NCI-H1105 (cell line): ENCODE data around the gene HOXB4.
A peak's percentile ranks its signal among the peaks of the same experiment; 100 is the strongest.

Experiments used
- DNase-seq: peaks from one replicate; lab custom pipeline; 2025; lab: John Stamatoyannopoulos, UW

HOXB4 gene

DNA sequence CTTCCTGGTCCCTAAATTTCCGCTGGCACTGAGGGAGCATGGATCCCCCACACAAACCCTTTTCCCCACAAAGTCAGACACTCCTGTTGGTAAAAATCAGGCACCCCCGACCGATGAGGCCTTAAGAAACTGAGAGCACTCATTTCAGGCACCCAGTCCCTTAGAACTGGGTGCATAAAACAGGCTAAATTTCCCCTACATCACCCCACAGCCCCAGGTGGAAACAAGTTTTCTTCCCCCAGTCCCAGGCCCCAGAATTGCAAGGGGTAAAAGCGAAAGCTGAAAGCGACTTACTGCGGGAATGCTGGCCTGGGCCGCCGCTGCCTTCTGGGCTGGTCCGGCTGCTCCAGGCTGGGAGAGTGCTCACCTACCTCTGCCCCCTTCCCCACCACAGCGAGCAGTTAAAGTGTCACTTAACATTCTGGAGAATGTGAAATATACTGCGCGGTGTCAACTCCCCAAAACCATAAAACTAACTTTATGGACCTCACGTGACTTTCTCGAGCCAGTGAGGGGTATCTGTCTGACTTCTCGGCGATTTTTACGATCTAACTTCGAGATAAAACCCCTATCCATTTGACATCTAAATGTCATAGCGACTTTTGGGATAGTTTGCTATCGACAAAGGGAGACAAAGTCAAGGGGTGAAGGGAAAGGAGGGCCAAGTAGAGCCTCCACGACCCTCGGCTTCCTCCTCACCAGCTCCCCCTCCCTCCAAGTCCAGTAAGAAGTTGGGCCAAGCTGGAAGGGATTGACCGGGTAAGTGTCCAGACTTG, 11.9 kb upstream of the HOXB4 start, which contains the start of gene HOXB3:
Gene HOXB3, minus strand, starts transcription at position 411 of the 776 bp plus-strand sequence. CDS start 37,767 bp downstream, outside the sequence.
- DNase-seq = no peak

DNA sequence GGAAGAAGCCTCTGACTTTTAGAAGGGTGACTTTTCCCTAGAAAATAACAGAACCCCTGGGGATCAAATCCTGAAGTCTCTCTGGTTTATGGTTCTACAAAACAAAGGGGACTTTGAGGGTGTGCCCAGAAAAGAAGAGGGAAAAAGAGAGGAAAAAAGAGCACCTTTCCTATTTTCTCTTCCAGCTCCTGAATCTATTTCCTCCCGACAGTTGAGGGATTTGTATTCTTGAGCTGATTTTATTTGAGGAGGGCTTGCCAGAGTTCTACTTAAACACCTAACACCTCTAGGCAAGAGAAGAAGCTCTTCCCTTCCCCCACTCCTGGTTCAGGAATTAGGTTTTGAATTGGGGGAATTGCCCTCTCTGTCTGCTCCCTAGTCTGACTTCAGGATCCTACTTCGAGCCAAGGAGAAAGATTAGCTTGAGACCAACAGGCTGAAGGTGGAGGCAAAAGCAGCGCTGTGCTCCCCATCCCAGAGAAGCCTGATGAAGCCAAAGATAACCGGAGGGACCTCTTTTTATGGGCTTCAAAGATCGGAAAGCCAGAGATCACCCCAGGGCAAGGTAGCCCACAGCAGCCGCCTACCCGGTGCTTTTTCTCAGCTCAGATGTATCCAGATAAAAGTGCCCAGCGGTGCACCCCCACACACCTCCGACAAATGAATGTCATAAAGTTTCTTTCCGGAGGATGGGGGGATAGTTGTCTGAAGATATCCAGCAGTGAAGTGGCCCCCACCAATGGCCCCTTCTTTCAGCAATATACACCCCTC, 11.1 kb upstream of the HOXB4 start:
- DNase-seq = no peak

DNA sequence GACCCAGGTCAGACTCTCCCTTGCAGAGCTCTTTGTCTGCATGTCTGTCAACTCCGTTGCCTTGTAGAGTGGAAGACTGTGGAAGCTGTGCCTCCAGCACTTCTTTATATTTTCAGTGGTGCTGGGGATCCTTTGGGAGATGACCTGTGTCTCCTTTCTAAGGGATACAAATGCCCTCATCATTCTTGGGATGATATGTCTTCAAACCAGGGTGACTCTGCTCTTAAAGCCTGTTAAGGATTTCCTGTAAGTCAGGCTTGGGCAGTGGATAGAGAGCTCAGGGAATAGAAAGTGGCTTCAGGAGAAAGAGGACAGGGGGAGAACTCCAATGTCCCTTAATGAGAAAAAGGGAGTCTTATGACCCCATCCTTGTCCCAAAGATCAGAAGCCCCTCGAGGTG, 10.4 kb upstream of the HOXB4 start:
- no peak for DNase-seq

DNA sequence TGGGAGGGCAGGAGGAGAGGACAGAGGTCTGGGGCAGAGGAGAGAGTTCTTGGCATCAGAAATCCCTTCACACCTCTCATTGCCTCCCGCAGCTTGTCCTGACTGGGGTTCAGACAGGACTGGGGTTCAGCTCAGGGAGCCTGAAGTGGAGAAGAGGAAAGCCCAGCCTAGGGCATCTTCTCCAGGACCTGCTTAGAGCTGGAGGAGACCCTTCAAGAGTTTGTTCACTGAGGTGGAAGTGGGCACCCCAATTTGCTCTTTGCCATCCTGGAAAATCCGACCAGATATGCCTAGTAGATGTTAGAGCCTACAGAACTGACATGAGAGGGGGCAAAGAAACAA, 9.9 kb upstream of the HOXB4 start:
- no peak for DNase-seq

DNA sequence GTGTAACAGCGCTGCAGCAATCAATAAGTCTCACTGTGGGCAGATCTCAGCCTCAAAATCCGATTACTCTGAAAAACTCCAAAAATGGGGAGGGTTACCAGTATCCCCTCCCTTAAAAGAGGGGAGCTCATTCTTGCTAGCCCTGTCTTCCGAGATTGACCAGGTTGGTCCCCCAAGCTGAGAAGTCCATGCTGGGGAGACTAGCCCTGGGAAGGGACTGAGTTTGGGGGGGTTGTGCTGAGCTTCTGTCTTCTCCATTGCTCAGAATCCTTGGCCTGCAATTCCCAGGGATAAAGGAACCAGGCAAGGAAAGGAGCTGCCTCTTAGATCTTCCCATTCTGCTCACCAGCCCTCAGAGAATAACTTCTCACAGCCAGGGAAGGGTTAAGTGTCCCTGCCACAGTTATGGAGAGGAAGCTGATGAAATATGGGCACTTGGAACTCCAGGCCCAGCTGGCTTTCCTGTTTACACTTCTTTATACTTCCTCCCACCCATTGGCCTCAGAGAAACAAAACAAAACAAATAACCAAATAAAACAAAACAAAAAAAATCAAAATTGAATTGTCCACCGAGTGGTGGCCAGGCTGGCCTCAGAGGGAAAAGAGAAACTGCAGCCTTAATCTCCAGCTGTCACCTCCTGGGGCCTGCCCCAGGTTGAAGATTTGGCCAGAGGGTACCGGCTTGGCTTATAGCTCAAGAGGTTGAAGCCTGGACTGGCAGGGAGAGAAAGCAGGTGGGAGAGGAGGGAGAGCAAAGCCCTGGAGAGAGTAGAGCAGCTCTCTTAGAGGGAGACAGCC, 9.3 kb upstream of the HOXB4 start:
- DNase-seq = no peak

DNA sequence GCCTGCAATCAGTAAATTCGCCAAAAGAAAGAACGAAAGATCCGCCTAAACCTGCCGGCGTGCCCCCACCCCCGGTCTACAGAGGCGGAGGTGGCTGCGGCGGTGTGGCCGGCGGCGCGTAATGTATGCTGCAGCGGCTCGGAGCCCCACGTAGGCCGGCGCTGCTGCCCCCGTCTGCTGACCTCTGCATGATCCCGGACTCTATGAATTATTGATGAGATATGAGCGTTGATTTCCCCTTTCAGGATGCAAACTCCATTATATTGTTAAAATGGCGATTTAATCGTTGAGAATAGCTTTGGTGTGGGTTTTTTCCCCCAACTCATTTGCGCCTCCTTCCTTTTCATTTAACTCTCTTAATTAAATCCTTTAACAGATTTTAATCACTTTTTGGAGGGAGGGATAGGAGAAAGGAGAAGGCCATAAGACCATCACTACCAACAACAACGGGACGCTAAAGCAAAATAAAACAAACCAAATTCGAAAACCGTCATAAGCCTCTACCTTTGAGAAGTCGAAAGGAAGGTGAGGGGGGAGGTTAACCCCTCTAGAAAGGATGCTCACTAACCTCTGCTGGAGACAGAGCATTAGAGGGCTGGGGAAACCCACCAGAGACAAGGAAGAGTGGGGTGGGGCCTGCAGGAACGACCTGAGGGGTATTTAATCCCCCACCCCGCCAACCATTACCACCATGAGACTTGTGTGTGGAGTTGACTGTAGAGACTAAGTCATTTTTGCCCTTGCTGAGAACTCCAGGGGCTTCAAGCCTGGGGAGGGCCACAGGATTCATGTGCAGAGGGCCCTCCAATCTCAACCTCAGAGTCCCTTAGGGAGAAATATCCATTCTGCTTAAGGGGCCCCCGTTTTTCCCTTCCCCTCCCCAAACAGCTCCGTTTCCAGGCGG, 8.5 kb upstream of the HOXB4 start:
- DNase-seq = no peak

DNA sequence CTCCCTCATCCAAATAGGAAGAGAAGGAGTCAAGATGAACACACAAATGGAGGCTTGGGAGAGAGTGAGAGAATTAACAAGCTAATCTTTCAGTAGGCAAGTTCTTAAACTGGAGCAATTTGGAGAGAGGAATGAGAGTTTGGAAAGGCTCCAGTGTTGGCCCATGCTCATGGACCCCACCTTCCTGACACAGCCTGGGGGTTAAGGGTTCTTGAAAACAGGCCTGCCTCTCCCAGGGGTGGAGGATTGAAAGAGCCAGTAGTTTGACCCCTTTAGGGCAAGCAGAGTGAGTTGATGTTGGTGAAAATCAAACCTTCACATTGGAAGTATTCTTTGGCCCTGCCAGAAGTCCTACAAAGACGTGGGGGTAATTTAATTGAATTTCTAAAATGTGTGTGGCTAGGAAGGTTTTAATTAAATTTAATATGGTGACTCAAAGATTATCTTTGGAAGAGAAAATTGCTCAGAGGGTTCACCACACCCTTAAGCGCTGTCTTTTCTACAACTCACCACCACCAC, 6.1 kb upstream of the HOXB4 start:
- DNase-seq = no peak

DNA sequence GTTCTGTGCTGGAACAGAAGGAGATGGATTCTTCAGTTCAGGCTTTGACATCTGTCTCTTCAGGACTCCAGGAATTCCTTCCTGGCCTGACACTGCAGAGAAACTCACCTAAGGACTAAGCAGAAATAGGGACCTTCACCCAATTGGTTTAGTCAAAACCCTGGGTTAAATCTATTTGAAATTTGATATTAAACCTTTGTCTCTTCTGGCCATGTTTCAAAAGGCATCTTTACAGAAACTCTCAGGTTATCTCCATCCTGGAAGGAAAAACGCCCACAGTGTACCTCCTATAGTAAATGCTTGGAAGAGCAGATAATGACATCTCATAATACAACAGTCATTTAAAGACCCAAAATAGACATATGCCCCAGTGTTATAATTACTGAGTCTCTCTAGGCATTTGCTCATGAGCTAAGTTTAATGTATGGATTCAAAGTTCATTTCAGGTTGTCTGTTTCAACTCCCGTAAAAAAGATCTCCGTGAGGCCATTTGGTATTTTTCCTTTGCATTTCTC, 5.6 kb upstream of the HOXB4 start:
- no peak for DNase-seq

DNA sequence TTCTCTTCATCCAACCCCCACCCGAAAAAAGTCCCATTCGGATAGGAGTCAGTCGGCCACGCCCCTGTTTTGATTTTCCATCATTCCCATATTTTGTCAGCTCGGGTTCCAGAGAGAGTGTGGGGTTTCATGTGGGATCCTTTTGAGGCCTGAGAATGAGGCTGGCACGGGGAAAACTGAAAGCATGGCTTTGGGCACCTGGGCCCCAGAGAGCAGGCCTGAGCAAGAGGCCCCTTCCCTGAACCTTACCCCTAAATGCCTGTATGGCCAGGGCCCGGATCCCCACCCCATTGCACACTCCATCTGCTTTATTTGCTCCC, 4.6 kb upstream of the HOXB4 start:
- no peak for DNase-seq

DNA sequence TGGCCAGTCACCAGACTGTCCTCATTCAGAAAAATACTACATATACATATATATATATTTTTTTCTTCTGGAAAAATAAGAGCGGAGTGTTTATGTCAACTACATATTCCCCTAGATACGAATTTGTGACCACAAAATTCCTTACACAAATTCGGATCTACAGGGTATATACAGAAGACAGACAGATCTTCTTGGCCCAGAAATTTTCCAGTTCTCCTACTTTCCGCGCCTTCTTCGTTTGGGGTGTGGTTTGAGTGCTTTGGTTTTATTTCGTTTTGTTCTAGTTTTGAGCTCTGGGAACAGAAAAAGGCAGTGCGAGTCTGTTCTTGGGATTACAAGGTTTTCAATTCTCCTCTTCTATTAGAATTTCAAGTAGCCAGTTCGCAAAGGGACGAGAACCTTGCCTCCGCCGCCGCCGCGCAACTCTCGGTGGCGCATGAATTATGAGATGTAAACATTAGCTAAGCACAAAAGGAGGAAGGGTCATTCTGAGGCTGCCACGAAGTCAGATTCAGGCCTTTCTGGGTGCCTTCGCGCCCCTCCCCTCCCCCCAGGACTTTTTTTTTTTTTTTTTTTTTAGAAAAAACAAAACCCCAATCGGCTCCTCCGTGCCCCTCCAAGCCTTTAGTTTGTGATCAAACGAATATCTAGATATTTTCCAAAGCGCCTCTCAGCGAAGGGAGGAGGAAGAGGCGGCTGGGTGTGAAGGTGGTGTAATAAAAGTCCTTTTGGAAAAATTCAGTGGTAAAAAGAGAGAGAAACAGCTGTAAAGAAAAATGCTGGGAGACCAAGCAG, 1.8 kb upstream of the HOXB4 start:
- no peak for DNase-seq

DNA sequence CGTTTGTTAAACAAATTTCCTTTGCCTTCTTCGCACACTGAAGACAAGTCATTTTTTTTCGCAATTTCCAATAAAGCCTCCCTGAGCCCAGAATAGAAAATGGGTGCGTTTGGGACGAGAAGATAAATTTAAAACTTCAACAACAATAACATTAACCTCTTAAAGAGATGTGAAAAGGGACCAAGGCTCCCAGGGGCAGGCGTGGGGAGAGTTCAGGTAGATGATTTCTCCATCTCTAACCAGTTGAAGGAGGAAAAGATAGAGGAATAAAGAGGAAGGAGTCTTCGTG, 1.3 kb upstream of the HOXB4 start:
- DNase-seq = no peak

DNA sequence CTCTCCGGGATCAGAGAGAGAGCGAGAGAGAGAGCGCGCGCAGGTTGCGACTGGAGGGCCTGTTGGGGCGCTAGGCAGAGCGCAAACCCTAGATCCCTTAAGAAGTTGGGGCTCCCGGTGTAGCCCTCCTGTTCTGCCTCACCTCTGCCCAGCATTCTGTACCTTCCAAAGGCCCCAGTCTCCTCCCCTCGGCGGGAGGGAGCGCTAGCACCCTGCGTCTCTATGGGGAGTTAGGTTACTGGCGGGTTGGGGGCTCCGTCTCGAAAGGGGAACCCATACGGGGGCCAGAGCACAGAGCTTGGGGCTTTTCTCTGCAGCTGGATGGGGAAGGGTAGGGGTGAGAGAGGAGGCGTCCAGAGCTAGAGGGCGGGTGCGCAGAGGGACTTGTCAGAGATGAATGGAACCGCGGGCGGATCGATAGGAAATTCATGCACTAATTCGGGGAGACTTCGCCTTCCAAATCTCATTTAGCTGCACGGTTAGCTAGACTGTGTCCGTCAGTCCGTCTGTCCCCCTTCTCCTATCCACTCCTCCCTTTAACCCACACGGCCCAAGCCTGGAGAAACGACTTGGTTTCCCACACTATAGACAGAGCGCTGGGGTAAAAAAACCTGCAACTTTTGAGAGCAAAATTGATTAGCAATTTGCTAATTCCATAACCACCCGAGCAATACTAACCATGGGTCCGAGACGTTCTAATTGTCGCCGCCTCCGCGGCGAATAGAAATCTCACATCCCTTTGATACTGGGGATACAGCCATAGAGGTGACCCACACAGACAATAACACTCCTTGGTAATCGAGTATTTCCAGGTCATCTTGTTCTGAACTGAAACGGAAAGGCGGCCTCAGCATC, 693 bp upstream of the HOXB4 start:
- no peak for DNase-seq

DNA sequence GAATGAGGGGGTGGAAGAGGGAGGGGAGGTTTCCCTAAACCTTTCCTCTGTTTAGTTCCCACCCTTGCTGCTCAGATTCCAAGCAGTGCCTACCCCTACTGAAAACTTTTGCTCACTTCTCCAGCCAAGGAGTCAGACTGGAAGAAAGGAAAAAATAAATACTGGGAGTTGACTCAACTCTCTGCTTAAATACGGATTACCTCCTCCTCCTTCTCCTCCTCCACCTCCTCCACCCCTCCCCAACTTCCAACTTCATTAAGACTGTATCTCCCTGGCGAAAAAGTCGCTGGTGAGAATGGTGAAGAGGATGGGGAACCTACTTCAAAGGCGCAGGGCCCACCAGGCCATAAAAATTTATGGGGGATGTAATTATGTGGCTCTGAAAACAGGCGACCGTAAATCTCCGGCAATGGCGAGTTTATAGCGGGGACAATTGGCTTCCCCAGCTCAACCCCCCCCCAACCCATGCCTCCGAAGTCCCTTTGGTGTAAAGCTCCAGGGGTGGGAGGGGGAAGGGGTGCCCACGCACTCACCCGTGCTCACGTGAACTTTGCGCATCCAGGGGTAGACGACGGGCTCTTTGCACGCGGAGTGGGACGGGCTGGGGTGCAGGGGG, 712 bp downstream of the HOXB4 start:
- peak; percentile 19 for DNase-seq

DNA sequence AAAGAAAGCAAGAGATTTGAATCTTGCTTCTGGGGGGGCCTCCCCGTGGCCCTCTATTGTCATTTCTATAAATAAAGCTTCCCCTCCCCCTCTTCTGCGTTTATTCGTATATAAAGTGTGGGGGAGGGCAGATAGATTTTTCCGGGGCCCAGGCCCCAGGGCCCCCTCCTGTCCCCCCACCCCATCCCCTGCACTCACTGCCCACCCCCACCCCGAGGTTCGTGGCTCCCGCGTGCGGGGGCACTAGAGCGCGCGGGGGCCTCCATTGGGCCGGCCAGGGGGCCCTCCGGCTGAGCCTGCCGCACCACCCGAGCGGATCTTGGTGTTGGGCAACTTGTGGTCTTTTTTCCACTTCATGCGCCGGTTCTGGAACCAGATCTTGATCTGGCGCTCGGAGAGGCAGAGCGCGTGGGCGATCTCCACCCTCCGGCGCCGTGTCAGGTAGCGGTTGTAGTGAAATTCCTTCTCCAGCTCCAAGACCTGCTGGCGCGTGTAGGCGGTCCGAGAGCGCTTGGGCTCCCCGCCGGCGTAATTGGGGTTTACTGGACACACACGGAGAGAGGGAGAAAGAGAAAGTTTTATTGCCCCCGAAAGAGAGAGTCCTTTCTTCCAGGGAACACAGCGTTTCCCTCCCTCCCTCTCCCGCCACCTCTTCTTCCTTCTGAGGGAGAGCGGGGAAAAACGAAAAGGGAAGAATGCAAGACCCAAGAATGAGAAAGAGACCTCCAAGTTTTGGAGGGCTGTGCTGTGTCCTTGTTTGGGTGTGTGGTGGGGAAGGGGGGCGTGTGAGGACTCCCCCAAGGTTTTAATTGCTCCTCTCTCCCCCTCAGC, 1.5 kb downstream of the HOXB4 start:
- no peak for DNase-seq

DNA sequence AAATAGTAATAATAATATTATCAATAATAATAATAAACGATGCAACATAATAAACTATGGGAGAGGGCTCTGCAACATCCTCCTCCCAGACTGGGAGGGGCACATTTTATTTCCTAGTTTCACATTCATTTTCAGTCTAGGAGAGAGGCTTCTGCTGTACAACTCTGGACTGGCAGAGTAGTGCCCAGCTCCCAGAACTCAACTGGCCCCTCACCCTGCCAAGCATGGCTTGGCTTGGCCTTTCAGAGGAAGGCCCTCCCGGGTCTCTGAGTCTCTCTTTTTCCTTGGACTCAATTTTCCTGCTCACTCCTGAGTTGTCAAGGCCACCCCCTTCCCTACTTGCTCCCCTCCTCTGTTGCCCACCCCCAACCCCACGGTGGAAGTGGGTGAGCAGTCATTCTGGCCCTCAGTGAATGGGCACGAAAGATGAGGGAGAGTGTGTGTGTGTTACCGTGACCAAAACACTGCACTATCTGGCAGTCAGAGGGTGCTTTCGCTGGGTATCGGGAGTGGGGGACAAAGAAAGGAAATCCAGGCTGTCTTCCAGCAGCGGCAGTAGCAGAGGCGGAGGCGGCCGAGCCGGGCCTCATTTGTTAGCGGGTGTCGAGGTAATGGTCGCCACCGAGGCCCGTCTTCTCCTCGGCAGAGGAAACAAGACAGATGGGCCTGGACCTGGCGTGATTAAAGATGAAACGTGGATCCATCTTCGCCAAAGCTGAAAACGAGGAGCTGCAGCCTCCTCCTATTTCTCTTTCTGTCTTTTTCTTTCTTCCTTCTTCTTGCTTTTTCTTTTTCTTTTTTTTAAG, 2.3 kb downstream of the HOXB4 start:
- DNase-seq = no peak

DNA sequence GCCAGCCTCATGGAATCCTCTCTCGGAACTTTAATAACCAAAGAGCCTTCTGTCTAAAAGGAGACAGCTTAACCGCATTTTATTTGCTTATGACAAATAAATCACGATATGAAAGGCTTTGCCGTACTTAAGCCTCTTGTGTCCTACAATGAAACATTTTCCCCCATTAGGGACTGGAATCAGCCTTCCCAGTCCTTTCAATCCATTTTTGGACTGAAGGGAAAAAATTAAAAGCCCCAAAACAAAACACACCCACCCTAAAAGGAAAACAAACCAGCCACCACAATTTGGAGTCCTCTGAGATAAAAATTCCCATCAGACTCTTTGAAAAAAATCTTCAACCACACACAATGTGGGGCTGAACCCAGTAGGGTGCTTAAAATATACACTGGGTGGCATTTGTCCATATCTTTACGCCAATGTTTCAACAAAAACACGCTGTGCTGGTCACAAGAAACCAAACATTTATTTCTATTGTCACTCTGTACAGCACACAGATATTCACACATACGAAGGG, 3.0 kb downstream of the HOXB4 start:
- DNase-seq = no peak

DNA sequence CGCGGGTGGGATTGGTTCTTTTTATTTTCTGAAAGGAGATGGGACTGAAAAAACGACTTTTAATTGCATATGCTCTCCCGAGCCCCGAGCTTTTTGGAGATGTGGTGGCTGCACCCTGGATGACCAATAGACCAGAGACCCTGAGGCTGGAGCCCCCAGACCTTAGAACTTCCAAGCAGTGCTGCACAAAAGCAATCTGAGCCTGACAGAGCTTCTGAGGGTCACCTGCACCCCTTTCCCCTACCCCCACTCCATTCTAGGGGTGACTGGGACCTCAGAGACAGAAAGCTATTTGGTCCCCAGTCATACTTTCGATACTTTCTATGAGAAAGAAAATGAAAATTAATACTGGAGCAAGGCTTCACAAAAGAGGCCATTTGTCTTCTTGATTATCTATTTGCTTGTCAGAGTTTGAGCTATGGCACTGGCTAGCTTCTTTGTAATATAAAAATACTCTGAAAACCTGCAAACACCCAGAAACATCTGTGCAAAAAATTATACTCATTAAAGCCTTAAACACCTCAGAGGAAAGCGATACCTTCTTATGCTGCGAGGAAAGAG, 3.6 kb downstream of the HOXB4 start:
- DNase-seq = no peak
